Measurements from ENCODE around the gene ZSCAN4.
A peak's percentile ranks its signal among the peaks of the same experiment; 100 is the strongest.

Gene ZSCAN4

GRCh38 chr19:57655443-57655842, 13.3 kb upstream of the ZSCAN4 start:
- no peak for DNase-seq (ENCODE audit: low read depth)
- no peak for TF ChIP-seq CTCF (conservative IDR thresholded peaks at IDR 0.05; ENCODE audit: control insufficient read depth, insufficient read depth, low read depth, low read length)

GRCh38 chr19:57656346-57656745, 12.4 kb upstream of the ZSCAN4 start:
- no peak for TF ChIP-seq CTCF (conservative IDR thresholded peaks at IDR 0.05; ENCODE audit: control insufficient read depth, insufficient read depth, low read depth, low read length)
- DNase-seq (ENCODE audit: low read depth): no peak
- no peak overlapping the region for H3K4me3 ChIP-seq (ENCODE audit: control insufficient read depth, low read depth, low read length)

More at GRCh38 chr19:57655443-57655842, 13.3 kb upstream of the ZSCAN4 start:
- no peak overlapping the region for H3K4me3 ChIP-seq (ENCODE audit: control insufficient read depth, low read depth, low read length)

GRCh38 chr19:57664269-57665127, 4.2 kb upstream of the ZSCAN4 start:
- H3K4me3 ChIP-seq (ENCODE audit: control insufficient read depth, low read depth, low read length): peak overlapping the region; percentile 50
- TF ChIP-seq CTCF (conservative IDR thresholded peaks at IDR 0.05; ENCODE audit: control insufficient read depth, insufficient read depth, low read depth, low read length): no peak
- peak; percentile 28 for DNase-seq (ENCODE audit: low read depth)

- no peak for DNase-seq (ENCODE audit: low read depth)
- no peak for TF ChIP-seq CTCF (conservative IDR thresholded peaks at IDR 0.05; ENCODE audit: control insufficient read depth, insufficient read depth, low read depth, low read length)
- H3K4me3 ChIP-seq (ENCODE audit: control insufficient read depth, low read depth, low read length): no peak overlapping the region
Observed at GRCh38 chr19:57665261-57665806, 3.4 kb upstream of the ZSCAN4 start.

GRCh38 chr19:57667228-57667627, 1.5 kb upstream of the ZSCAN4 start:
- no peak for TF ChIP-seq CTCF (conservative IDR thresholded peaks at IDR 0.05; ENCODE audit: control insufficient read depth, insufficient read depth, low read depth, low read length)
- DNase-seq (ENCODE audit: low read depth): no peak
- H3K4me3 ChIP-seq (ENCODE audit: control insufficient read depth, low read depth, low read length): no peak overlapping the region

- no peak for TF ChIP-seq CTCF (conservative IDR thresholded peaks at IDR 0.05; ENCODE audit: control insufficient read depth, insufficient read depth, low read depth, low read length)
- peak; percentile 7 for DNase-seq (ENCODE audit: low read depth)
- no peak overlapping the region for H3K4me3 ChIP-seq (ENCODE audit: control insufficient read depth, low read depth, low read length)
Observed at GRCh38 chr19:57671124-57671895, 2.6 kb downstream of the ZSCAN4 start.
